Neural cell (in vitro differentiated cells): Measurements from ENCODE around the gene AP1M1. TPM values are rescaled to one million over a fixed set of nuclear protein-coding genes. Genes with fewer than 3 reads are reported as not detected.

ENCODE experiments used
- H2AFZ ChIP-seq: fragments of 200-600, 300-800 bp; sonication (generic), shearing (Covaris generic); 2 replicates; pipeline ENCODE4 v1.6.0; 2014; ENCODE audit warnings: low read depth, mild to moderate bottlenecking, antibody characterized with exemption, low read length, moderate library complexity
- H3F3A ChIP-seq: fragments of 200-600 bp; shearing (Covaris generic); 2 replicates; pipeline ENCODE4 v1.6.1; 2016; ENCODE audit warnings: mild to moderate bottlenecking, moderate library complexity, mixed read lengths, antibody characterized with exemption, low read length; ENCODE audit not compliant: insufficient read depth, poor library complexity, severe bottlenecking
- H3K27ac ChIP-seq: fragments of 200-600, 300-800 bp; sonication (generic), shearing (Covaris generic); 2 replicates; pipeline ENCODE4 v1.5.1; 2014; ENCODE audit warnings: mild to moderate bottlenecking, low read length, moderate library complexity
- H3K27me3 ChIP-seq: fragments of 300-800, 200-600 bp; sonication (generic), shearing (Covaris generic); 2 replicates; pipeline ENCODE4 v1.6.0; 2014; ENCODE audit warnings: mild to moderate bottlenecking, low read depth, low read length, moderate library complexity; ENCODE audit not compliant: insufficient read depth
- H3K36me3 ChIP-seq: fragments of 300-800, 200-600 bp; sonication (generic), shearing (Covaris generic); 2 replicates; pipeline ENCODE4 v1.5.1; 2014; ENCODE audit warnings: mild to moderate bottlenecking, antibody characterized with exemption, low read length, moderate library complexity; ENCODE audit not compliant: insufficient read depth
- H3K4me2 ChIP-seq: fragments of 300-800, 200-600 bp; sonication (generic), shearing (Covaris generic); 2 replicates; pipeline ENCODE4 v1.6.0; 2014; ENCODE audit warnings: mild to moderate bottlenecking, low read length
- H3K4me3 ChIP-seq: fragments of 300-800, 200-600 bp; sonication (generic), shearing (Covaris generic); 2 replicates; pipeline ENCODE4 v1.5.1; 2014; ENCODE audit warnings: mild to moderate bottlenecking, low read length, moderate library complexity
- H3K79me2 ChIP-seq: fragments of 200-600 bp; shearing (Covaris generic); replicated peaks from 2 replicates; pipeline ENCODE4 v1.6.0; 2014; ENCODE audit warnings: mild to moderate bottlenecking, low read length, moderate library complexity; ENCODE audit not compliant: insufficient read depth
- H3K9ac ChIP-seq: fragments of 300-800, 200-600 bp; sonication (generic), shearing (Covaris generic); 2 replicates; pipeline ENCODE4 v1.6.1; 2016; ENCODE audit warnings: mild to moderate bottlenecking, low read length, mixed read lengths
- H3K9me2 ChIP-seq: fragments of 200-600 bp; shearing (Covaris generic); 2 replicates; pipeline ENCODE4 v1.6.1; 2016; ENCODE audit warnings: mild to moderate bottlenecking, low read length, mixed read lengths; ENCODE audit not compliant: insufficient read depth
- H3K9me3 ChIP-seq: fragments of 200-600, 300-800 bp; sonication (generic), shearing (Covaris generic); 2 replicates; pipeline ENCODE4 v1.6.1; 2016; ENCODE audit warnings: mild to moderate bottlenecking, mixed run types, low read length, moderate library complexity, mixed read lengths
- H4K20me1 ChIP-seq: fragments of 200-600 bp; shearing (Covaris generic); 2 replicates; pipeline ENCODE4 v1.6.1; 2016; ENCODE audit warnings: mild to moderate bottlenecking, mixed run types; ENCODE audit not compliant: insufficient read depth
- EP300 ChIP-seq: fragments of 450-650 bp; conservative IDR thresholded peaks from 2 replicates; pipeline ENCODE4 v1.6.1; 2014; ENCODE audit warnings: antibody characterized with exemption, mild to moderate bottlenecking, moderate library complexity; ENCODE audit not compliant: poor library complexity, severe bottlenecking
- EZH2 ChIP-seq: fragments of 200-600, 300-800 bp; shearing (Covaris generic), sonication (generic); IDR thresholded peaks from 2 replicates; pipeline ENCODE4 v1.6.1; 2014; ENCODE audit warnings: antibody characterized with exemption, low read length, borderline replicate concordance, mild to moderate bottlenecking; ENCODE audit not compliant: insufficient read depth, poor library complexity, severe bottlenecking
- MXI1 ChIP-seq: fragments of 450-650 bp; conservative IDR thresholded peaks from 2 replicates; pipeline ENCODE4 v1.6.1; 2014; ENCODE audit warnings: antibody characterized with exemption, mild to moderate bottlenecking; ENCODE audit not compliant: poor library complexity, severe bottlenecking
- POLR2AphosphoS5 ChIP-seq: IDR thresholded peaks from 2 replicates; pipeline ENCODE4 v1.6.1; 2012
- RAD21 ChIP-seq: fragments of 450-650 bp; conservative IDR thresholded peaks from 2 replicates; pipeline ENCODE4 v1.6.1; 2014; ENCODE audit warnings: antibody characterized with exemption, mild to moderate bottlenecking, moderate library complexity
- SMC3 ChIP-seq: fragments of 450-650 bp; conservative IDR thresholded peaks from 2 replicates; pipeline ENCODE4 v1.6.1; 2014; ENCODE audit warnings: antibody characterized with exemption, mild to moderate bottlenecking, moderate library complexity; ENCODE audit not compliant: poor library complexity
- TAF1 ChIP-seq: IDR thresholded peaks from 2 replicates; pipeline ENCODE4 v1.6.1; 2012; ENCODE audit warnings: low read depth
- polyA plus RNA-seq: library from polyadenylated mRNA; depleted of rRNA; stranded (reverse); fragments of >200 nt; gene quantifications from 2 replicates; pipeline ENCODE4 v1.2.3, GENCODE V29; 2014
- TF ChIP-seq, protein P1 (sequence below): fragments of 450-650 bp; IDR thresholded peaks from 2 replicates; pipeline ENCODE4 v1.5.1; 2014; ENCODE audit warnings: antibody characterized with exemption, mild to moderate bottlenecking, moderate library complexity; ENCODE audit not compliant: poor library complexity, severe bottlenecking
- TF ChIP-seq, protein P2 (sequence below): IDR thresholded peaks from 2 replicates; pipeline ENCODE4 v1.6.1; 2012; ENCODE audit warnings: borderline replicate concordance

Gene AP1M1
- polyA plus RNA-seq, 1 donor from 2014 or later: 81.4 TPM

DNA sequence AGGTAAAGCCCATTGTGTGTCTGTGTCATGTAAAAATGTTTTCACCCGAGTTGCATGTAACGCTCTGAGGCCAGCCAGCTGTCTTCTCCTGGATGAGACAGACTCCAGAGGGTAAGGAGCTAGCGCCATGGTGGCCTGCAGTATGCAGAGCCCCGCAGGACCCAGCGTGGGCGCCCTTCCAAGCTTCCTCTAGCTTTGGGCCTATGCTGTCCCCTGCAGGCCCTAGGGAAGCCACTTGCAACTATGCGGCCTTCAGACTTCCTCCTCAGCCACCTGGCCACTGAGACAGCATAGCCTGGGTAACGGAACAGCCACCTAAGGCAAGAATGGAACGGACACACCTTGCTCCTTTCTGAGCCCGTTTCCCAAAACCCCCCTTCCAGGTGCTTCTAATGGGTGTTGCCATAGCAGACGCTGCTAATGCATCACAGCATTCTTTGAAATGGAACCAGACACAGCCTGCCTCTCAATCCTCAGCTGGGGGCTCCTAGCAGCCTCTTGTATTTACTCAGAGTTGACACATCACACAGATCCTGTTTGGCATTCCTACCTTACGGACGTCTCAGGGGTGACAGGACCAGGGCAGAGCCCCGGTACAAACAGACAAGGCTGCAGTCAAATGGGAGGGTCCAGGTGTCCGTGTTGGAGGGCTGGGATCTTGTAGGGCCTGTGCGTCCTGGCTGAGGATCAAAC lies 6.3 kb upstream of the AP1M1 start:
- Histone ChIP-seq H4K20me1 (no peaks in the 10 kb centered on the region), H3K4me2 (no peak overlapping the region), H3K27me3 (no peaks in the 10 kb centered on the region), H3K27ac (no peak overlapping the region), H3F3A (no peaks in the 10 kb centered on the region), H3K9me2 (no peaks in the 10 kb centered on the region), H3K36me3 (no peaks in the 10 kb centered on the region), H3K9ac (no peak overlapping the region), H2AFZ (no peak overlapping the region), H3K4me3 (no peak overlapping the region), H3K79me2 (peaks cover 10% of the 10 kb centered on the region), H3K9me3 (no peaks in the 10 kb centered on the region)
- TF ChIP-seq, protein P1, sequence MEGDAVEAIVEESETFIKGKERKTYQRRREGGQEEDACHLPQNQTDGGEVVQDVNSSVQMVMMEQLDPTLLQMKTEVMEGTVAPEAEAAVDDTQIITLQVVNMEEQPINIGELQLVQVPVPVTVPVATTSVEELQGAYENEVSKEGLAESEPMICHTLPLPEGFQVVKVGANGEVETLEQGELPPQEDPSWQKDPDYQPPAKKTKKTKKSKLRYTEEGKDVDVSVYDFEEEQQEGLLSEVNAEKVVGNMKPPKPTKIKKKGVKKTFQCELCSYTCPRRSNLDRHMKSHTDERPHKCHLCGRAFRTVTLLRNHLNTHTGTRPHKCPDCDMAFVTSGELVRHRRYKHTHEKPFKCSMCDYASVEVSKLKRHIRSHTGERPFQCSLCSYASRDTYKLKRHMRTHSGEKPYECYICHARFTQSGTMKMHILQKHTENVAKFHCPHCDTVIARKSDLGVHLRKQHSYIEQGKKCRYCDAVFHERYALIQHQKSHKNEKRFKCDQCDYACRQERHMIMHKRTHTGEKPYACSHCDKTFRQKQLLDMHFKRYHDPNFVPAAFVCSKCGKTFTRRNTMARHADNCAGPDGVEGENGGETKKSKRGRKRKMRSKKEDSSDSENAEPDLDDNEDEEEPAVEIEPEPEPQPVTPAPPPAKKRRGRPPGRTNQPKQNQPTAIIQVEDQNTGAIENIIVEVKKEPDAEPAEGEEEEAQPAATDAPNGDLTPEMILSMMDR: no peak
- TF ChIP-seq MXI1: no peak
- TF ChIP-seq TAF1: no peak
- no peak for TF ChIP-seq RAD21
- TF ChIP-seq SMC3: no peak
- TF ChIP-seq EZH2: no peak
- no peak for TF ChIP-seq EP300

DNA sequence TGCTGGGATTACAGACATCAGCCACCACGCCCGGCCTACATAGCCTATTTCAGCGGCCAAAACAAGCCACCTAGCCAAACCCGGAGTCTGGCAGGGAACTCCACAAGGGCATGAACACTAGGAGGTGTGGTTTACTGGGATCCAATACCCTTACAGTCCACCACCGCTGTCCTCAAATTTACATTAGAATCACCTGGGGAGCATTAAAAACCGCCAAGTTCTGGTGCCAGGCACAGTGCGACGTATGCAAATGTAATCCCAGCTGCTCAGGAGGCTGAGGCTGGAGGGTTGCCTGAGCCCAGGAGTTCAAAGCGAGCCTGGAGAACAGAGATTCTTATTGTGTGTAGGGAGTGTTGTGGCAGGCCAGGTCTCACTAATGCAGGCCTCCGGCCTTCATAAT lies 4.2 kb upstream of the AP1M1 start:
- Histone ChIP-seq H3K27ac (no peak overlapping the region), H3F3A (no peaks in the 10 kb centered on the region)

More for the DNA sequence above, 4.2 kb upstream of the AP1M1 start:
- Histone ChIP-seq H4K20me1 (no peaks in the 10 kb centered on the region), H3K9me3 (no peaks in the 10 kb centered on the region), H3K79me2 (peaks cover 9% of the 10 kb centered on the region), H3K4me2 (no peak overlapping the region), H3K36me3 (no peaks in the 10 kb centered on the region), H3K9me2 (no peaks in the 10 kb centered on the region), H3K27me3 (no peaks in the 10 kb centered on the region), H2AFZ (no peak overlapping the region), H3K9ac (no peak overlapping the region), H3K4me3 (no peak overlapping the region)
- TF ChIP-seq, protein P2, sequence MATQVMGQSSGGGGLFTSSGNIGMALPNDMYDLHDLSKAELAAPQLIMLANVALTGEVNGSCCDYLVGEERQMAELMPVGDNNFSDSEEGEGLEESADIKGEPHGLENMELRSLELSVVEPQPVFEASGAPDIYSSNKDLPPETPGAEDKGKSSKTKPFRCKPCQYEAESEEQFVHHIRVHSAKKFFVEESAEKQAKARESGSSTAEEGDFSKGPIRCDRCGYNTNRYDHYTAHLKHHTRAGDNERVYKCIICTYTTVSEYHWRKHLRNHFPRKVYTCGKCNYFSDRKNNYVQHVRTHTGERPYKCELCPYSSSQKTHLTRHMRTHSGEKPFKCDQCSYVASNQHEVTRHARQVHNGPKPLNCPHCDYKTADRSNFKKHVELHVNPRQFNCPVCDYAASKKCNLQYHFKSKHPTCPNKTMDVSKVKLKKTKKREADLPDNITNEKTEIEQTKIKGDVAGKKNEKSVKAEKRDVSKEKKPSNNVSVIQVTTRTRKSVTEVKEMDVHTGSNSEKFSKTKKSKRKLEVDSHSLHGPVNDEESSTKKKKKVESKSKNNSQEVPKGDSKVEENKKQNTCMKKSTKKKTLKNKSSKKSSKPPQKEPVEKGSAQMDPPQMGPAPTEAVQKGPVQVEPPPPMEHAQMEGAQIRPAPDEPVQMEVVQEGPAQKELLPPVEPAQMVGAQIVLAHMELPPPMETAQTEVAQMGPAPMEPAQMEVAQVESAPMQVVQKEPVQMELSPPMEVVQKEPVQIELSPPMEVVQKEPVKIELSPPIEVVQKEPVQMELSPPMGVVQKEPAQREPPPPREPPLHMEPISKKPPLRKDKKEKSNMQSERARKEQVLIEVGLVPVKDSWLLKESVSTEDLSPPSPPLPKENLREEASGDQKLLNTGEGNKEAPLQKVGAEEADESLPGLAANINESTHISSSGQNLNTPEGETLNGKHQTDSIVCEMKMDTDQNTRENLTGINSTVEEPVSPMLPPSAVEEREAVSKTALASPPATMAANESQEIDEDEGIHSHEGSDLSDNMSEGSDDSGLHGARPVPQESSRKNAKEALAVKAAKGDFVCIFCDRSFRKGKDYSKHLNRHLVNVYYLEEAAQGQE: no peak
- TF ChIP-seq EP300 (no peak), RAD21 (no peak), POLR2AphosphoS5 (no peak), TAF1 (no peak), MXI1 (no peak), EZH2 (no peak), SMC3 (no peak)
- TF ChIP-seq, protein P1: no peak
